Ovary (tissue), 3 donors: ENCODE measurements around the gene TMEM126B.

Source experiments
- CTCF ChIP-seq, 3 donors: fragments of 450-650 bp in 2 of 3; fragments of 200-600 bp in 1 of 3; IDR thresholded peaks; one replicate each; pipeline versions ENCODE4 v1.5.1 to v1.8.0; 2016 to 2022; ENCODE audit warnings: antibody characterized with exemption in 3 of 3, mild to moderate bottlenecking in 1 of 3
- EP300 ChIP-seq: sonication (generic); formaldehyde crosslinking; IDR thresholded peaks from one replicate; pipeline ENCODE4 v1.6.1; 2017; ENCODE audit warnings: antibody characterized with exemption
- POLR2A ChIP-seq: fragments of 450-650 bp; IDR thresholded peaks from one replicate; pipeline ENCODE4 v1.6.1; 2017; ENCODE audit warnings: antibody characterized with exemption, mild to moderate bottlenecking, moderate library complexity
- donor health status: DM: no; HTN: no; CAD: no.

DNA sequence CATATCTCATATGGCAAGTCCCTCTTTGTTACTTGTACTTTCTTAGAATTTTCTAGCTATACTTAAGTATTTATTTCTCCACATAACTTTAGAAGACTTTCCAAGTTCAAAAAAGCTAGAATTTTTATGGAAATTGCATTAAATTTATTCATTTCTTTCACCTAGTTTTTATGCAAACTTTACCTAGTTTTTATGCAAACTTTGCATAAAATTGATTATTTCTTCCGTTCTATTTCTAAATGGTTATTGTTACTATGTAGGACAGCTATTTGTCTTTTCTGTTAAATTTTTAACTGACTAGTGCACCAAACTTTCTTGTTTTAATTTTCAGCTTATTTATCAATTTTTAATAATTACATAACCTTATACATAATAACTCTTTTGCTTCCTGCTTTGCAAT is 39.8 kb downstream of the TMEM126B start:
- no peak for TF ChIP-seq CTCF (IDR thresholded peaks at IDR 0.05)
- TF ChIP-seq POLR2A: no peak
- no peak for TF ChIP-seq EP300
